ENCODE data around the gene CHD5.

- TF ChIP-seq CTCF (IDR thresholded peaks at IDR 0.05): no peak
- no peak for TF ChIP-seq POLR2AphosphoS5 (IDR thresholded peaks at IDR 0.05)
These were observed 66.4 kb downstream of the CHD5 start for GRCh38 chr1:6113745-6114144.
